Mucosa of rectum (tissue), 2 donors: Measurements from ENCODE around the gene EEFSEC.

ENCODE experiments used
- H3K27ac ChIP-seq, 2 donors: one replicate each; pipeline ENCODE4 v1.7.0; 2013; ENCODE audit warnings: inconsistent platforms in 2 of 2, low read depth in 2 of 2, low read length in 2 of 2
- H3K27me3 ChIP-seq, 2 donors: one replicate each; pipeline ENCODE4 v1.7.0; 2013; ENCODE audit warnings: low read length in 2 of 2; ENCODE audit not compliant: control insufficient read depth in 2 of 2, insufficient read depth in 2 of 2
- H3K36me3 ChIP-seq, 2 donors: one replicate each; pipeline ENCODE4 v1.7.0; 2013; ENCODE audit warnings: low read length in 2 of 2; ENCODE audit not compliant: control insufficient read depth in 2 of 2, insufficient read depth in 2 of 2
- H3K4me1 ChIP-seq, 2 donors: one replicate each; pipeline ENCODE4 v1.7.0; 2013; ENCODE audit warnings: low read length in 2 of 2, mild to moderate bottlenecking in 1 of 2; ENCODE audit not compliant: control insufficient read depth in 2 of 2, insufficient read depth in 2 of 2
- H3K4me3 ChIP-seq, 2 donors: one replicate each; pipeline ENCODE4 v1.7.0; 2013; ENCODE audit warnings: low read length in 2 of 2
- H3K9ac ChIP-seq, 2 donors: one replicate each; pipeline ENCODE4 v1.7.0; 2013; ENCODE audit warnings: low read length in 2 of 2, low read depth in 1 of 2, mild to moderate bottlenecking in 1 of 2
- H3K9me3 ChIP-seq, 2 donors: one replicate each; pipeline ENCODE4 v1.7.0; 2013; ENCODE audit warnings: low read length in 2 of 2; ENCODE audit not compliant: control insufficient read depth in 2 of 2
- donor health status: healthy.
- donor health status: Normal muscosa, but diverticular disease.

The EEFSEC gene

GRCh38 chr3:128153156-128154041 is at the start of gene EEFSEC:
TSS of gene EEFSEC (plus strand) at chr3:128153481. CDS start at chr3:128153508, 27 bp downstream.
- Histone ChIP-seq H3K9me3 (no peaks in the 10 kb centered on the region), H3K9ac (peak within 1 kb of the TSS; percentile 81), H3K4me1 (peaks cover 5% of the 10 kb centered on the region in 2 donors), H3K36me3 (peaks cover 4 to 5% of the 10 kb centered on the region in 2 donors), H3K27me3 (no peaks in the 10 kb centered on the region), H3K27ac (peak within 1 kb of the TSS; percentile 77 to 85), H3K4me3 (peak within 1 kb of the TSS; percentile 72 to 85)

- H3K4me1 ChIP-seq: no peaks in the 10 kb centered on the region
- H3K27ac ChIP-seq: no peak overlapping the region
- H3K4me3 ChIP-seq: no peak overlapping the region
- H3K9ac ChIP-seq: no peak overlapping the region
- no peaks in the 10 kb centered on the region for H3K9me3 ChIP-seq
- H3K36me3 ChIP-seq: peaks cover 14 to 32% of the 10 kb centered on the region in 2 donors
- no peaks in the 10 kb centered on the region for H3K27me3 ChIP-seq
Measured at GRCh38 chr3:128107834-128108233, 45.4 kb upstream of the EEFSEC start.

GRCh38 chr3:128111147-128111546 is 42.1 kb upstream of the EEFSEC start:
- H3K27ac ChIP-seq: no peak overlapping the region
- no peak overlapping the region for H3K9ac ChIP-seq
- peaks cover 12 to 22% of the 10 kb centered on the region in 2 donors for H3K36me3 ChIP-seq
- no peaks in the 10 kb centered on the region for H3K4me1 ChIP-seq
- H3K4me3 ChIP-seq: no peak overlapping the region
- no peaks in the 10 kb centered on the region for H3K27me3 ChIP-seq
- no peaks in the 10 kb centered on the region for H3K9me3 ChIP-seq

- Histone ChIP-seq H3K4me1 (no peaks in the 10 kb centered on the region), H3K27me3 (no peaks in the 10 kb centered on the region), H3K4me3 (no peak overlapping the region), H3K36me3 (peaks cover 12 to 24% of the 10 kb centered on the region in 2 donors), H3K9me3 (no peaks in the 10 kb centered on the region), H3K9ac (no peak overlapping the region), H3K27ac (no peak overlapping the region)
Measured at GRCh38 chr3:128112357-128112968, 40.8 kb upstream of the EEFSEC start.

GRCh38 chr3:128113817-128114794 is 39.2 kb upstream of the EEFSEC start:
- Histone ChIP-seq H3K27ac (peak overlapping the region in 1 of 2 donors; percentile 5), H3K27me3 (no peaks in the 10 kb centered on the region), H3K36me3 (peaks cover 8 to 17% of the 10 kb centered on the region in 2 donors), H3K4me1 (no peaks in the 10 kb centered on the region), H3K9ac (no peak overlapping the region), H3K9me3 (no peaks in the 10 kb centered on the region), H3K4me3 (no peak overlapping the region)

GRCh38 chr3:128122013-128122412 is 31.3 kb upstream of the EEFSEC start:
- no peaks in the 10 kb centered on the region for H3K27me3 ChIP-seq
- no peak overlapping the region for H3K9ac ChIP-seq
- H3K4me3 ChIP-seq: no peak overlapping the region
- H3K9me3 ChIP-seq: no peaks in the 10 kb centered on the region
- peaks cover 9% of the 10 kb centered on the region in 2 donors for H3K4me1 ChIP-seq
- H3K27ac ChIP-seq: no peak overlapping the region
- no peaks in the 10 kb centered on the region for H3K36me3 ChIP-seq

- no peaks in the 10 kb centered on the region for H3K27me3 ChIP-seq
- H3K4me1 ChIP-seq: peaks cover 9% of the 10 kb centered on the region in 2 donors
- H3K36me3 ChIP-seq: no peaks in the 10 kb centered on the region
- peak overlapping the region; percentile 62 to 64 for H3K27ac ChIP-seq
- peak overlapping the region; percentile 82 to 88 for H3K9ac ChIP-seq
- H3K9me3 ChIP-seq: no peaks in the 10 kb centered on the region
- H3K4me3 ChIP-seq: peak overlapping the region; percentile 95 to 96
Measured at GRCh38 chr3:128123156-128123537, 30.1 kb upstream of the EEFSEC start.

- Histone ChIP-seq H3K9ac (peak within 1 kb of the TSS; percentile 82 to 88), H3K27ac (peak within 1 kb of the TSS; percentile 62 to 64), H3K36me3 (no peaks in the 10 kb centered on the region), H3K27me3 (peaks cover 0 to 2% of the 10 kb centered on the region in 2 donors), H3K9me3 (no peaks in the 10 kb centered on the region), H3K4me1 (peaks cover 9% of the 10 kb centered on the region in 2 donors), H3K4me3 (peak within 1 kb of the TSS; percentile 95 to 96)
Measured at GRCh38 chr3:128123538-128124368, 29.5 kb upstream of the EEFSEC start, which contains the start of gene RUVBL1. TSS of gene RUVBL1 (minus strand) at chr3:128123812. CDS start at chr3:128123724, 88 bp downstream.

GRCh38 chr3:128127236-128127635 is 26.0 kb upstream of the EEFSEC start:
- Histone ChIP-seq H3K27me3 (peaks cover 0 to 3% of the 10 kb centered on the region in 2 donors), H3K36me3 (no peaks in the 10 kb centered on the region), H3K9ac (no peak overlapping the region), H3K9me3 (no peaks in the 10 kb centered on the region), H3K4me1 (peaks cover 8 to 9% of the 10 kb centered on the region in 2 donors), H3K27ac (no peak overlapping the region), H3K4me3 (no peak overlapping the region)
